ENCODE measurements around the gene SMPX. TPM values are rescaled to one million over a fixed set of nuclear protein-coding genes. Genes with fewer than 3 reads are reported as not detected.

The SMPX gene
- total RNA-seq, 1 experiment from 2014 or later, result not detected

- no peak for DNase-seq (ENCODE audit: low read depth)
Observed at GRCh38 chrX:21744060-21744459, 13.9 kb downstream of the SMPX start.

- no peak for DNase-seq (ENCODE audit: low read depth)
Observed at GRCh38 chrX:21741869-21742701, 15.8 kb downstream of the SMPX start.

GRCh38 chrX:21741364-21741763, 16.6 kb downstream of the SMPX start:
- DNase-seq (ENCODE audit: low read depth), result no peak

GRCh38 chrX:21740329-21741274, 17.3 kb downstream of the SMPX start:
- no peak for DNase-seq (ENCODE audit: low read depth)

GRCh38 chrX:21738950-21739287, 19.0 kb downstream of the SMPX start:
- DNase-seq (ENCODE audit: low read depth), result no peak

DNA sequence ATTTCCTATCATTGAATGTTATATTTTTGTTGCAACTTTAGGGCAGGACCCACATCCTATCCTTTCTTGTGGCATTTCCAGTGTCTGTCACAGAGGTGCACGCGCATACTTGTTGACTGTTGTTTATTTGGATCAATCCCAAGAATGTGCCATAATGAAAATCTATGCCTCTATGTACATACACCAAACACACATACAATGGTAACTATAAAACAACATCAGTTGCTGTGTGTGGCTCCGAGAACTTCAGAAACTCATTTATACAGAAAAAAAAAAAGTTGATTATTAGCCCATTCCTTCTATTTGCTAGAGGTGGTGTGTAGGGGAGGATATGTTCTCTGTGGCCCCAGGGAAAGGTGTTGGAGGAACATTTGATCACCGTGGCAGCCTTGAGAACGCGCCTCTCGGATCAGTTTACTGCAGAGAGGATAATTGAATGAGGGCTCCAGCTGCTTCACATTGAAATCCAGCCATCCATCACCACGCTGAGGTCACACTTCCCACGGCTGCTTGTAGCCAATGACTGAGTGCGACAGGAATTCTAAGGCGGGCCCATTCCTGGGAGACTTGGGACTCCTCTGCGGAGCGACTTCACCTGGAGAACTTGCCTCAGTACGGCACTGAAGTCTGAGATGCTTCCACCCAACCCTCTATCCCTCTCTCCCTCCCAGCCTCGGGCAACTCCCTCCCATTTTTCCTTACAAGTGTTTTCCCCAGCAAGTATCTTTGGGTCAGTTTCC, 19.5 kb downstream of the SMPX start:
- DNase-seq (ENCODE audit: low read depth), result no peak

DNA sequence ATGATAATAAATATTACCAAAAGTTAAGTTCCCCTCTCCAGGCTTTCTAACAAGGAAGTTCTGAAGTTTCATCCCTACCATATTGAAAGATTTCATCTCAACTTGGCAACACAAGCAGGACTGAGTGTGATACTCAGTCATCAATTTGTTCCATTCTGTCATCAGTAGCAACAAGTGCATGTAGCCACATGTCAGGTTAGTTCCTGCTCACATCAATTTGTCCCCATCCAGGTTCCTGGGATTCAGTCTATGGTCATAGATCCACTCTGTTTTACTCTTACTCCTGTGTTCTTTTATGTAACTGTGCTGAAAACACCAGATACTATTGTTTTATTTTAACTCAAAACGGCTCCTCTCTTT, 22.2 kb downstream of the SMPX start:
- DNase-seq (ENCODE audit: low read depth), result no peak

GRCh38 chrX:21735038-21735767, 22.7 kb downstream of the SMPX start:
- DNase-seq (ENCODE audit: low read depth), result no peak

DNA sequence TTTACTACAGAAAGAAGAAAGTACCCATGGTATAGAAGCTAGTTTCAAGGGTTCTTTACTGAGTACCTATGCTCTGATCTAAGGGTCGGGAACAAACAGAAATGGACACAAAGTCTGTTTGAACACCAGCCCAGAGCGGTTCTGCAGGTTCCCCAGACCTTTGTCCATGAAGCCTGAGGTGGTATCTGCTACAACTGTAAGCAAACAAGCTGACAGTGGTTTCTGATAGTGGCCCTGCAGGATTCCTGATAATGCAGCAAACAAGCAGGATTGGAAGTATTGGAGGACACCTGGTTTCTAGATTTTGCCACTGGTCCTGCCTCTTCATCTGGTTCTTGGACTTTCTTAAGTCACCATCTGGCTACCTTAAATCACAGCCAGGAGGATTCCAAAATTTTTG, 23.7 kb downstream of the SMPX start:
- DNase-seq (ENCODE audit: low read depth), result no peak

DNA sequence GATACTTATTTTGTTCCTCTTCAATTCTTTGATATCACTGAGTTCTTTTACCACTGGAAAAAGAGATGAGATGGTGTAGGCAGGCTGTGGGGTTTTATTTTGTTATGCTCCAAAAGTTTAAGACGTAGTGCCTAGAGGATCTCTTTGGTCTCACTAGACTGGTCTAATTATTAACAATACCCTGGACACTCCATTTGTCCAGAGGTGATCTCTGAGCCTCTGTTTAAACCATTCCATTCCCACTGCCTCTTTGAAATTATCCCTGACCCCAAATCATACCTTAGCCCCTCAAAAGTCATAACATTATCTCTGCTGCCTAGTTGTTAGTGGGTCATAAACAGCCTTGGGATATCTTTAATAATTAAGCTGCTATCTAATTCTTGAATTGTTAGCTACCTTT, 24.2 kb downstream of the SMPX start:
- no peak for DNase-seq (ENCODE audit: low read depth)

DNA sequence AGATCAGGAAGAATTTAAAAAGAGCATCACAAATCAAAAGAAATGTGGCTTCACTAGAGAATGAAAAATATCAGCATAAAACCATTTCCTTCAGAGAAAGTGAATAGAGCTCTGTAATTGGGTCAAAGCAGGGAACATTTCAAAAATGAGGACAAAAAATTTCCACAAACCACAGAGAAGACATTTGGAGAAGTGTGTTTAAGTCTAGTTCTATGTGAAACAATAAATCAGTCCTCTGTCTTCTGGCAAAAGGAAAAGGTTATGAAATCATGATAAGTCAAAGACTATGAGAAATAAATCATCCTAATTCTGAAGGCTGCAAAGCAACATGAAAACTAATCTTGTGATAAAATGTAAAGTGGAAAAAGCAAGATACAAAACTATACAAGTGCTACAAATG, 27.9 kb downstream of the SMPX start:
- no peak for DNase-seq (ENCODE audit: low read depth)

DNA sequence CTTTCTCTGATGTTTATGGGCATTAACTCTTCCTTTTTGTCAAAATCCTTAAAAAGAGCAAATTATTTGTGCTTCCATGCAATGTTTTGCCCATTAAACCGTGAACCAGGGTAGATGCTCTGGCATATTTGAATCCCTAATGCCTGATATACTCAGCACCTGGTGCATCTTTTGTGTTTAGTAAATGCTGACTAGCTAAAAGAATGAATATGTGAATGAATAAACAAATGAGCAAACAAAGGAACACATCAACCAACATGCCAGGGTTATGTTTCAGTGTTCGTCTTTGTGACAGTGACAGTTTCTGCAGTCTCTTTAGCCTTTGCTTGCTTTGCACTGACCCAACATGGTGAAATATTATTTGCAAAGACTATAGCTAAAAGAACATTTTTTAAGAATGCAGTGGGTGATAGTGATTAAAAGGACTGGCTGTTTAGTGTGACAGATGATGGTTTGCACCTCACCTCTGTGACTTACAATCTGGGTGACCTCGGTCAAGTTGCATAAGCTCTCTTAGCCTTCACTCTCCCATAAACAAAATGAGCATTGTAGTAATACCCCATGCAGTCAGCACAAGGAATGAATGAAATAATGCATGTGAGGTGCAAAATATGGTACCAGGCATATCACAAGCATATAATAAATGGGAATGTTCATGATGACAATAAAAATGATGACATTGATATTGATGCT, 29.5 kb downstream of the SMPX start:
- DNase-seq (ENCODE audit: low read depth), result no peak

DNA sequence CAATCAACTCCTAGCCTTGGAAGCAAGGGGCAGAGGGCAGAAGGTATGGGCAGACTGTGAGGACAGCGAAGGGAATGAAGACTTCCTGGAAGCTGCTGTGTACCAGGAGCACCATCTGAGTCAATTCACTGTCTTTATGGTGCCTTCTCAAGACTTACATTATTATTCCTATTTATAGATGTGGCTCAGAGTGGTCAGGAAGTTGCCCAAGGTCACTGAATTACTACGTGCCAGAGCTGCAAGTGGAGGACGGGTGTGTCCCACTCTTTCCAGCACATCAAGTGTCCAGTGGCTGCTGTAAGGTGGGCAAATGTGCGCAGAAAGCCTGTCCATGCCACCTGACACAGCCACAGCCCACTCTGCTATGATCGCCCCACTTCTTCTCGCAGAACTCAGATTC, 32.0 kb downstream of the SMPX start:
- no peak for DNase-seq (ENCODE audit: low read depth)

DNA sequence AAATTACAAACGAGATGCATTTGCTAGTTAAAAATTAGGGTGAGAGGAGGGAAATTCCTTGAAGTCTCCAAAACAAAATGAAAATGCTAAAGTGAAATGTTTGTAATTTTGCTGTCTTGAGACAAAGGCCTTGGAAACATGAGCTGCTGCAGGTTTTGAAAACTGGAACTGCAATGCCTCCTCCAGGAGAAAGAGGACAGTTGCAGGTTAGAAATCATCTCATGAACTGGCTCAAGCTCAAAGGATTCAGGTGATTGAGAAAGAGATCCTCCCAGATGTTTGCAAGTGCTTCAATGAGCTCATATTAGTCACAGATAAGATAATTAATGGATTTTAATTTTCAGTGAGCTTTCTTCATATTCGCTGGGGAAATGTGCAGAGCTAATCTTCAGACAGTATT, 32.4 kb downstream of the SMPX start:
- DNase-seq (ENCODE audit: low read depth), result peak; percentile 2

- DNase-seq (ENCODE audit: low read depth), result no peak
Observed at GRCh38 chrX:21723814-21724213, 34.1 kb downstream of the SMPX start.

DNA sequence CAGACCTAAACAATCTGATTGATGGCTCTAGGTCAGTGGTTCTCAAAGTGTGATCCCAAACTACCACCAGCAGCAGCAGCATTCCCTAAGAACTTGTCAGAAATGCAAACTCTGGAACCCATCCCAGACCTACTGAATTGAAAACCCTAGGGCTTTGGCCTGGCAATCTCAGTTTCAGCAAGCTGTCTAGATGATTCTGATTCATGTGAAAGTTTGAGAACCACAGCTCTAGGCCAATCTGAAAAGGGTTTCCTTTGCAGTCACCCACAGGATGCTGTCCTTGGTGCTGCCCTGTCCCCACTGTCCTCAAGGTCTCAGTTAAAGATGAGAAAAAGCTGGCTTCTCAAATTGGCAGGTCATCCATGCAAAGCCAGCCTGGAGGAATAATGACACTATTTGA, 34.8 kb downstream of the SMPX start:
- DNase-seq (ENCODE audit: low read depth), result no peak

DNA sequence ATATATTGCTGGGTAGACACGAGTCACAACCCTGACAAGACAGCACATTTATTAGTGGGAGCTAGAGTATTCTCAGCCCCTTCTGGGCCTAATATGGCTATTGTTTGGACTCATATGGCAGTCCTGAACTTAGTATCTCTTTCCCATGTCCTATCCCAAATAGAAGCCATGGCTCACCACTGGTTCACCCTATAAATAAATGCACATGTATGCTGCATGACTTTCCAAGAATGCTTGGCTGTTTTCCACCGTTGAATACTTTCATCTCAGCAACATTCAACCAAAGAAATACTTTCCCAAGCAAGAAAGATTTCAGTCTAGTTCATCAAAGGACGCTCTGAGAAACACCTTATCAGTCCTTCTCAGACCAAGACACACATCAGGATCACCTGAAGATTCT, 36.7 kb downstream of the SMPX start:
- no peak for DNase-seq (ENCODE audit: low read depth)

DNA sequence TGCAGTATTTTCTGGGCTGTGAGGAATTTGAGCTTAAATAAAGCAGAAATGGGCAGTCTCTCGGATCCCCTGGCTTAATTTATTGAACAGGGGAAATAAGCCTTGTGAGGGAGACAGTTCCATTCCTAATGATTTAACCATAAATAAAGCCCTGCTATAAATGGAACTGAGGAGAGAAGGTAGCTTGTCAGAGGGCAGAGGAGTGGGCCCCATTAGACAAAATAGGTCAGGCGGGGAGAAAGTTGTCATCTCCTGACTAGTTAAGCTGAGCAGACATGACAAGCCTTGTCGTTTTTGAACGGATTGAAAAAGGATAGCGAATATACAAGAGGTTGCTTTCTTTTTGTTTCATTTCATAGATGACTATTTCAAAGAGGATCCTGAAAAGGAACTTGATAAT, 39.3 kb downstream of the SMPX start:
- DNase-seq (ENCODE audit: low read depth), result no peak

GRCh38 chrX:21717802-21718201, 40.1 kb downstream of the SMPX start:
- no peak for DNase-seq (ENCODE audit: low read depth)

DNA sequence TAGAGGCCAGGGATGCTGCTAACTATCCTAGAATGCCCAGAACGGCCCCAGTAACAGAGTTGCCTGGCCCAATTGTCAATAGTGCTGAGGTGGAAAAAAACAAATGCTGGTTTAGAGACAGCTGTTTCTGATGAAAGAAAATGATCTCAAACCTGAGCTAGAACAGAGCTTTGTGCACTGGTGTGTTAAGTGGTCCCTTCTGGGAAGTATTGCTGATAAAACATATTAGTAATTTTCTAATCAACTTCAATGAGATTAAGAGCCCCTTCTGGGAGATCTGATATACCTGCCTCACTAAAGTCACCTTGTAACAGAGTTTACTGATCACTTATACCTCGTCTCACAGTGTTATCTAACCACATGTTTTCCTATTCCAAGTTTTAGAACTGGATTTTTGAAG, 42.1 kb downstream of the SMPX start:
- DNase-seq (ENCODE audit: low read depth), result no peak

GRCh38 chrX:21715337-21715736, 42.6 kb downstream of the SMPX start:
- no peak for DNase-seq (ENCODE audit: low read depth)

Measured in RPMI7951 (cell line).